ENCODE measurements around the gene HPRT1.

The HPRT1 gene

GRCh38 chrX:134533952-134534351 is 74.0 kb downstream of the HPRT1 start:
- TF ChIP-seq CTCF (IDR thresholded peaks at IDR 0.05; ENCODE audit: insufficient read depth, low read length, poor library complexity, severe bottlenecking), result no peak
- no peak for DNase-seq (ENCODE audit: extremely low read depth, insufficient read length)
- H3K36me3 ChIP-seq (ENCODE audit: control insufficient read depth, insufficient read depth, low read length), result no peaks in the 10 kb centered on the region
- no peak overlapping the region for H3K4me3 ChIP-seq (replicated peaks; ENCODE audit: low read depth, low read length)
- H3K27me3 ChIP-seq (replicated peaks; ENCODE audit: control insufficient read depth, insufficient read depth, low read length), result no peaks in the 10 kb centered on the region

GRCh38 chrX:134537179-134537955 is 77.4 kb downstream of the HPRT1 start:
- no peak for DNase-seq (ENCODE audit: extremely low read depth, insufficient read length)
- no peak for TF ChIP-seq CTCF (IDR thresholded peaks at IDR 0.05; ENCODE audit: insufficient read depth, low read length, poor library complexity, severe bottlenecking)
- Histone ChIP-seq H3K36me3 (ENCODE audit: control insufficient read depth, insufficient read depth, low read length) (no peaks in the 10 kb centered on the region), H3K4me3 (replicated peaks; ENCODE audit: low read depth, low read length) (no peak overlapping the region), H3K27me3 (replicated peaks; ENCODE audit: control insufficient read depth, insufficient read depth, low read length) (no peaks in the 10 kb centered on the region)

- Histone ChIP-seq H3K4me3 (replicated peaks; ENCODE audit: low read depth, low read length) (no peak overlapping the region), H3K27me3 (replicated peaks; ENCODE audit: control insufficient read depth, insufficient read depth, low read length) (no peaks in the 10 kb centered on the region), H3K36me3 (ENCODE audit: control insufficient read depth, insufficient read depth, low read length) (no peaks in the 10 kb centered on the region)
- no peak for TF ChIP-seq CTCF (IDR thresholded peaks at IDR 0.05; ENCODE audit: insufficient read depth, low read length, poor library complexity, severe bottlenecking)
- no peak for DNase-seq (ENCODE audit: extremely low read depth, insufficient read length)
Observed at GRCh38 chrX:134538316-134538715, 78.4 kb downstream of the HPRT1 start.

GRCh38 chrX:134541906-134542305 is 81.9 kb downstream of the HPRT1 start:
- H3K27me3 ChIP-seq (replicated peaks; ENCODE audit: control insufficient read depth, insufficient read depth, low read length), result no peaks in the 10 kb centered on the region
- no peak for TF ChIP-seq CTCF (IDR thresholded peaks at IDR 0.05; ENCODE audit: insufficient read depth, low read length, poor library complexity, severe bottlenecking)
- no peak for DNase-seq (ENCODE audit: extremely low read depth, insufficient read length)
- H3K4me3 ChIP-seq (replicated peaks; ENCODE audit: low read depth, low read length), result no peak overlapping the region
- H3K36me3 ChIP-seq (ENCODE audit: control insufficient read depth, insufficient read depth, low read length), result no peaks in the 10 kb centered on the region; the same call in 1 of the 2 replicates

- DNase-seq (ENCODE audit: extremely low read depth, insufficient read length), result no peak
- H3K27me3 ChIP-seq (replicated peaks; ENCODE audit: control insufficient read depth, insufficient read depth, low read length), result no peaks in the 10 kb centered on the region
- no peaks in the 10 kb centered on the region; the same call in 1 of the 2 replicates for H3K36me3 ChIP-seq (ENCODE audit: control insufficient read depth, insufficient read depth, low read length)
- no peak overlapping the region for H3K4me3 ChIP-seq (replicated peaks; ENCODE audit: low read depth, low read length)
- TF ChIP-seq CTCF (IDR thresholded peaks at IDR 0.05; ENCODE audit: insufficient read depth, low read length, poor library complexity, severe bottlenecking), result no peak
Observed at GRCh38 chrX:134542485-134542884, 82.5 kb downstream of the HPRT1 start.
